GM12874 (cell line): ENCODE data around the gene HNRNPUL1.

Source experiments
- CTCF ChIP-seq: IDR thresholded peaks from 2 replicates; pipeline ENCODE4 v1.5.1; 2011; ENCODE audit warnings: low read depth, mild to moderate bottlenecking, control low read depth, low read length, moderate library complexity; ENCODE audit not compliant: insufficient read depth

Gene HNRNPUL1

GRCh38 chr19:41318696-41319499, 54.7 kb downstream of the HNRNPUL1 start:
- no peak for TF ChIP-seq CTCF

- TF ChIP-seq CTCF: no peak
These were observed 55.5 kb downstream of the HNRNPUL1 start for GRCh38 chr19:41319500-41320184.

- TF ChIP-seq CTCF: no peak
These were observed 56.0 kb downstream of the HNRNPUL1 start for GRCh38 chr19:41320185-41320518.

GRCh38 chr19:41320568-41320967, 56.4 kb downstream of the HNRNPUL1 start:
- no peak for TF ChIP-seq CTCF

GRCh38 chr19:41321204-41321599, 57.0 kb downstream of the HNRNPUL1 start:
- no peak for TF ChIP-seq CTCF

GRCh38 chr19:41321600-41322270, 57.6 kb downstream of the HNRNPUL1 start:
- peak; percentile 47 for TF ChIP-seq CTCF

- no peak for TF ChIP-seq CTCF
These were observed 58.3 kb downstream of the HNRNPUL1 start for GRCh38 chr19:41322451-41322850.
